OCI-LY7 (cell line): ENCODE results near the gene AGBL4.

Experiments used
- CTCF ChIP-seq: fragments of 200-600 bp; sonication (generic); conservative IDR thresholded peaks from 2 replicates; pipeline ENCODE4 v1.5.1; 2014; ENCODE audit warnings: mild to moderate bottlenecking, antibody characterized with exemption, low read length, moderate library complexity, mixed read lengths
- EZH2phosphoT487 ChIP-seq: fragments of 200-600 bp; sonication (generic); IDR thresholded peaks from 2 replicates; pipeline ENCODE4 v1.6.1; 2018; ENCODE audit warnings: low read depth, borderline replicate concordance, mild to moderate bottlenecking, mixed run types, antibody characterized with exemption, low read length, moderate library complexity, mixed read lengths

DNA sequence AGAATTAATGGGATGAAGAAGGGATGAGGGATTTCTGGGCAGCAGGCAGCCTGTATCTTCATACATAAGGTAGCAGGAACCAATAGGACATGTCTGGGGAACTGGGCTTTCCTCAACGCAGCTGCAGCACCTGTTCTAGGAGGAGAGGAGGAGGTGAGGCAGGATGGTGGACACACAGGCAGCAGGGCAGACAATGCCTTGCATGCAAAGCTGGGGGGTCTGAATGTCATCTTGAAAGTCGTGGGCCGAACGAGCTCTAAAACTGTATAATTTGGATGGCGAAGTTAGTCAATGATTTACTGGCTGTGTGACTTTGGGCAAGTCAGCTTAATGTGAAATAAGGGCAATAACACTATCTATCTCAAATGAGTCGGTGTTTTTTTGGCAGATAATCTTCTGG, 1371.4 kb downstream of the AGBL4 start:
- TF ChIP-seq CTCF, result no peak
- no peak for TF ChIP-seq EZH2phosphoT487
